Measurements from ENCODE around the gene GIMAP8.
A peak's percentile ranks its signal among the peaks of the same experiment; 100 is the strongest.

Gene GIMAP8

GRCh38 chr7:150461520-150461919, 11.1 kb downstream of the GIMAP8 start:
- H3K4me3 Mint-ChIP-seq: no peak overlapping the region
- DNase-seq: no peak
- H3K9me3 Mint-ChIP-seq: peaks cover 32% of the 10 kb centered on the region
- TF ChIP-seq CTCF (IDR thresholded peaks at IDR 0.05): no peak
- H3K27ac Mint-ChIP-seq: no peak overlapping the region
- peaks cover 4% of the 10 kb centered on the region for H3K36me3 Mint-ChIP-seq (ENCODE audit: low read depth)
- no peaks in the 10 kb centered on the region for H3K4me1 Mint-ChIP-seq
- H3K27me3 Mint-ChIP-seq (ENCODE audit: low read depth, poor library complexity): peaks cover 3% of the 10 kb centered on the region

DNA sequence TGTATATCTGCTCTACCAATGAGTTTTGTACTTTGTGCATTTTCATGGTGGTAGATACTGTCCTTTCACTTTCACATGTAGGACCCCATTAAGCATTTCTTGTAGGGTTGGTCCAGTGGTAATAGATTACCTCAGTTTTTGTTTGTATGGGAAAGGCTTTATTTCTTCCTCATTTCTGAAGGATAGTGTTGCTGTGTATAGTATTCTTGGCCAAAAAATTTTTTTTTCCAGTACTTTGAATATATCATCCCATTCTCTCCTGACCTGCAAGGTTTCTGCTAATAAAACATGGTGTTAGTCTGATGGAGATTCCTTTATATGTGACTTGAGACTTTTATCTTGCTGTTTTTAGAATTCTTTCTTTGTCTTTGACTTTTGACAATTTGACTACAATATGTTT, 12.0 kb downstream of the GIMAP8 start:
- Mint-ChIP-seq H3K4me3 (no peak overlapping the region), H3K36me3 (ENCODE audit: low read depth) (peaks cover 3% of the 10 kb centered on the region), H3K27ac (no peak overlapping the region), H3K27me3 (ENCODE audit: low read depth, poor library complexity) (no peaks in the 10 kb centered on the region), H3K9me3 (peaks cover 25% of the 10 kb centered on the region), H3K4me1 (no peaks in the 10 kb centered on the region)
- no peak for TF ChIP-seq CTCF (IDR thresholded peaks at IDR 0.05)
- DNase-seq: no peak

- TF ChIP-seq CTCF (IDR thresholded peaks at IDR 0.05): no peak
- no peaks in the 10 kb centered on the region for H3K4me1 Mint-ChIP-seq
- peaks cover 3% of the 10 kb centered on the region for H3K36me3 Mint-ChIP-seq (ENCODE audit: low read depth)
- H3K27ac Mint-ChIP-seq: no peak overlapping the region
- no peaks in the 10 kb centered on the region for H3K27me3 Mint-ChIP-seq (ENCODE audit: low read depth, poor library complexity)
- H3K9me3 Mint-ChIP-seq: peaks cover 22% of the 10 kb centered on the region
- no peak overlapping the region for H3K4me3 Mint-ChIP-seq
- no peak for DNase-seq
These were observed 13.0 kb downstream of the GIMAP8 start for GRCh38 chr7:150463461-150463860.

GRCh38 chr7:150464962-150465361, 14.5 kb downstream of the GIMAP8 start:
- peaks cover 22% of the 10 kb centered on the region for H3K9me3 Mint-ChIP-seq
- H3K27me3 Mint-ChIP-seq (ENCODE audit: low read depth, poor library complexity): no peaks in the 10 kb centered on the region
- H3K36me3 Mint-ChIP-seq (ENCODE audit: low read depth): peaks cover 3% of the 10 kb centered on the region
- H3K27ac Mint-ChIP-seq: no peak overlapping the region
- H3K4me3 Mint-ChIP-seq: no peak overlapping the region
- no peak for DNase-seq
- no peak for TF ChIP-seq CTCF (IDR thresholded peaks at IDR 0.05)
- no peaks in the 10 kb centered on the region for H3K4me1 Mint-ChIP-seq

DNA sequence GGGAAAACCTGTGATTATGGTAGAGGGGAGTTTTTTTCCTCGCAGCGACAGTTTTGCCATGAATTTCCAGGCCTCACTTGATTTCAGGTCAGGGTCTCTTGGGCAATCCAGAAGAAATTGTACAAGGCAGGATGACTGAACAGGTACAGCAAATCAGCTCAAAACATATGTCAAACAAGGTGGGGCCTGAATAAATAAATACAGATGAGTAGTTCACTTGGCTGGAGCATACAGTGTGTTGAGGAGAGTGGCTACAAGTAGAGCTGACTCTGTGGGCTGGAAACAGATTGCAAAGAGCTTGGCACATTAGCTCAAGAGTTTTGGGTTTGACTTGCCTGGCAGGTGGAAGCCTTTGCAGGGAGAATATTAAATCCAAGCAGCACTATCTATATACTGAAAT, 15.0 kb downstream of the GIMAP8 start:
- no peak for TF ChIP-seq CTCF (IDR thresholded peaks at IDR 0.05)
- Mint-ChIP-seq H3K27me3 (ENCODE audit: low read depth, poor library complexity) (no peaks in the 10 kb centered on the region), H3K9me3 (peaks cover 22% of the 10 kb centered on the region), H3K4me3 (no peak overlapping the region), H3K4me1 (no peaks in the 10 kb centered on the region), H3K27ac (no peak overlapping the region), H3K36me3 (ENCODE audit: low read depth) (peaks cover 3% of the 10 kb centered on the region)
- DNase-seq: no peak

- Mint-ChIP-seq H3K4me1 (no peaks in the 10 kb centered on the region), H3K9me3 (peaks cover 21% of the 10 kb centered on the region), H3K27ac (peak overlapping the region; percentile 61), H3K27me3 (ENCODE audit: low read depth, poor library complexity) (no peaks in the 10 kb centered on the region), H3K4me3 (no peak overlapping the region), H3K36me3 (ENCODE audit: low read depth) (peaks cover 3% of the 10 kb centered on the region)
- no peak for TF ChIP-seq CTCF (IDR thresholded peaks at IDR 0.05)
- no peak for DNase-seq
These were observed 16.0 kb downstream of the GIMAP8 start for GRCh38 chr7:150466477-150466876.
